HCT116 (cell line): ENCODE measurements around the gene SLC25A42. TPM values are rescaled to one million over a fixed set of nuclear protein-coding genes. Genes with fewer than 3 reads are reported as not detected.

Source experiments
- ATAC-seq: fragments of 200-7000 bp; cut with Tn5 transposase; 2 replicates; pipeline ENCODE4 v1.9.1; 2020; ENCODE audit warnings: mild to moderate bottlenecking, moderate library complexity
- BruUV-seq: library from RNA; stranded (reverse); fragments of 400-500 nt; replicated peaks from 2 replicates; lab custom pipeline; 2021; lab: Mats Ljungman, UMichigan
- CTCF ChIA-PET: fragments of 300-600 bp; sonication (Branson Sonifier 250); formaldehyde crosslinking; loops from one replicate; lab custom pipeline; 2021; ENCODE audit warnings: antibody characterized with exemption; lab: Charles Lee
- POLR2A ChIA-PET: fragments of 300-600, 350-600 bp; sonication (Branson Sonifier 250); formaldehyde crosslinking; loops from one replicate; lab custom pipeline; 2021; ENCODE audit warnings: antibody characterized with exemption; lab: Charles Lee
- RAD21 ChIA-PET, 2 experiments: fragments of 300-600 bp; sonication (Branson Sonifier 250); formaldehyde crosslinking; loops; one replicate each; lab custom pipeline; 2023; ENCODE audit warnings: low total read pairs in 2 of 2; ENCODE audit not compliant: uncharacterized antibody in 2 of 2, unreplicated experiment in 2 of 2, low non-redundant PET in 1 of 2; lab: Charles Lee
- DNase-seq: peaks from one replicate; pipeline ENCODE4 v3.0.0-alpha.2; 2010; ENCODE audit warnings: low read depth, low spot score
- H2AFZ ChIP-seq: fragments of 200-600 bp; shearing (Covaris generic), sonication (generic); 2 replicates; pipeline ENCODE4 v1.6.1; 2017; ENCODE audit warnings: low read depth, mixed run types, mixed read lengths, antibody characterized with exemption, low read length; ENCODE audit not compliant: poor library complexity, severe bottlenecking
- H3K27ac ChIP-seq: 2 replicates; pipeline ENCODE4 v1.5.1; 2012; ENCODE audit warnings: low read depth, low read length
- H3K27me3 ChIP-seq: fragments of 200-600 bp; sonication (generic); 2 replicates; pipeline ENCODE4 v1.6.1; 2016; ENCODE audit warnings: mixed run types, low read length, mixed read lengths; ENCODE audit not compliant: insufficient read depth
- H3K36me3 ChIP-seq, 2 experiments: fragments of 200-500 bp in 1 of 2; fragments of 200-600 bp in 1 of 2; sonication (Bioruptor generic) in 1 of 2; sonication (generic) in 1 of 2; 2 replicates each; pipeline versions ENCODE4 v1.5.1 to v1.6.1; 2014 to 2016; ENCODE audit warnings: low read length in 2 of 2, inconsistent platforms in 1 of 2, mixed read lengths in 1 of 2, mixed run types in 1 of 2; ENCODE audit not compliant: insufficient read depth in 2 of 2, control insufficient read depth in 1 of 2
- H3K4me1 ChIP-seq, 2 experiments: fragments of 200-600 bp in 1 of 2; sonication (generic) in 1 of 2; 2 replicates each; pipeline versions ENCODE4 v1.5.1 to v1.6.1; 2012 to 2017; ENCODE audit warnings: low read length in 2 of 2, inconsistent platforms in 1 of 2, mild to moderate bottlenecking in 1 of 2, mixed read lengths in 1 of 2, mixed run types in 1 of 2, moderate library complexity in 1 of 2; ENCODE audit not compliant: insufficient read depth in 2 of 2, control insufficient read depth in 1 of 2
- H3K4me2 ChIP-seq: fragments of 200-600 bp; sonication (generic); 2 replicates; pipeline ENCODE4 v1.6.1; 2017; ENCODE audit warnings: mixed run types, low read length, mixed read lengths
- H3K4me3 ChIP-seq, 2 experiments: fragments of 200-600 bp in 1 of 2; sonication (generic) in 1 of 2; replicated peaks in 1 of 2; 2 replicates each; pipeline ENCODE4 v1.5.1; 2011 to 2016; ENCODE audit warnings: low read length in 2 of 2, control low read depth in 1 of 2, low read depth in 1 of 2, mild to moderate bottlenecking in 1 of 2, mixed read lengths in 1 of 2, mixed run types in 1 of 2
- H3K79me2 ChIP-seq: fragments of 200-600 bp; sonication (generic); 2 replicates; pipeline ENCODE4 v1.6.1; 2017; ENCODE audit warnings: mild to moderate bottlenecking, mixed run types, low read length, moderate library complexity, mixed read lengths; ENCODE audit not compliant: insufficient read depth
- H3K9ac ChIP-seq: fragments of 200-600 bp; sonication (generic); 2 replicates; pipeline ENCODE4 v1.6.1; 2016; ENCODE audit warnings: low read length, mixed read lengths
- H3K9me2 ChIP-seq: fragments of 200-600 bp; sonication (generic), shearing (Covaris generic); 2 replicates; pipeline ENCODE4 v1.6.1; 2017; ENCODE audit warnings: mixed run types, mild to moderate bottlenecking, moderate library complexity; ENCODE audit not compliant: insufficient read depth
- H3K9me3 ChIP-seq, 2 experiments: fragments of 200-500 bp in 1 of 2; fragments of 200-600 bp in 1 of 2; sonication (Bioruptor generic) in 1 of 2; sonication (generic) in 1 of 2; 2 replicates each; pipeline ENCODE4 v1.6.1; 2014 to 2017; ENCODE audit warnings: low read length in 2 of 2, mixed read lengths in 2 of 2, inconsistent platforms in 1 of 2, low read depth in 1 of 2, mild to moderate bottlenecking in 1 of 2, mixed run types in 1 of 2, moderate library complexity in 1 of 2; ENCODE audit not compliant: control insufficient read depth in 1 of 2, insufficient read depth in 1 of 2
- H4K20me1 ChIP-seq: fragments of 200-600 bp; sonication (generic), shearing (Covaris generic); 2 replicates; pipeline ENCODE4 v1.6.1; 2017; ENCODE audit warnings: mixed run types, mild to moderate bottlenecking, moderate library complexity; ENCODE audit not compliant: insufficient read depth
- CBX3 ChIP-seq: IDR thresholded peaks from 2 replicates; pipeline ENCODE4 v1.6.1; 2012; ENCODE audit warnings: low read depth
- EGR1 ChIP-seq: IDR thresholded peaks from 2 replicates; pipeline ENCODE4 v1.6.1; 2012; ENCODE audit warnings: low read depth
- EZH2phosphoT487 ChIP-seq: fragments of 200-600 bp; IDR thresholded peaks from 2 replicates; pipeline ENCODE4 v1.6.1; 2018; ENCODE audit warnings: antibody characterized with exemption, borderline replicate concordance
- FOSL1 ChIP-seq: IDR thresholded peaks from 2 replicates; pipeline ENCODE4 v1.6.1; 2012; ENCODE audit warnings: low read depth
- JUND ChIP-seq: IDR thresholded peaks from 2 replicates; pipeline ENCODE4 v1.6.1; 2012
- MAX ChIP-seq: IDR thresholded peaks from 2 replicates; pipeline ENCODE4 v1.6.1; 2012
- POLR2A ChIP-seq: IDR thresholded peaks from 2 replicates; pipeline ENCODE4 v1.7.0; 2011; ENCODE audit warnings: borderline replicate concordance; ENCODE audit not compliant: insufficient read depth, insufficient read length; ENCODE audit errors: extremely low read depth
- RAD21 ChIP-seq: IDR thresholded peaks from 2 replicates; pipeline ENCODE4 v1.6.1; 2012; ENCODE audit warnings: low read depth, mild to moderate bottlenecking
- REST ChIP-seq: IDR thresholded peaks from 2 replicates; pipeline ENCODE4 v1.6.1; 2012; ENCODE audit warnings: low read depth
- SIN3A ChIP-seq: IDR thresholded peaks from 2 replicates; pipeline ENCODE4 v1.6.1; 2012; ENCODE audit warnings: low read depth
- SP1 ChIP-seq: IDR thresholded peaks from 2 replicates; pipeline ENCODE4 v1.6.1; 2012; ENCODE audit warnings: low read depth
- SRF ChIP-seq: IDR thresholded peaks from 2 replicates; pipeline ENCODE4 v1.6.1; 2012; ENCODE audit warnings: low read depth
- TCF7L2 ChIP-seq: IDR thresholded peaks from 2 replicates; pipeline ENCODE4 v1.7.0; 2011; ENCODE audit warnings: borderline replicate concordance, inconsistent platforms; ENCODE audit not compliant: insufficient read depth, insufficient read length; ENCODE audit errors: extremely low read depth
- ZBTB33 ChIP-seq: IDR thresholded peaks from 2 replicates; pipeline ENCODE4 v1.6.1; 2011; ENCODE audit warnings: mild to moderate bottlenecking, low read length, moderate library complexity; ENCODE audit not compliant: insufficient replicate concordance; ENCODE audit errors: extremely low read depth
- ZFX ChIP-seq: fragments of 450-650 bp; IDR thresholded peaks from 2 replicates; pipeline ENCODE4 v1.6.1; 2017
- intact Hi-C: fragments of 100-400 bp; cut with micrococcal nuclease; formaldehyde crosslinking; loops from 2 replicates; pipeline ENCODE4 v1.10.0; 2022
- total RNA-seq: library from RNA; stranded (reverse); gene quantifications from one replicate; pipeline ENCODE4 v1.2.1, GENCODE V29; 2021; ENCODE audit not compliant: unreplicated experiment

The SLC25A42 gene
- total RNA-seq, 1 experiment from 2014 or later: 10.2 TPM

- H3K9me3 ChIP-seq: no peaks in the 10 kb centered on the region
- H3K27ac ChIP-seq: no peak overlapping the region
- H3K9me2 ChIP-seq: no peaks in the 10 kb centered on the region
- no peaks in the 10 kb centered on the region for H3K4me1 ChIP-seq
- ChIA-PET POLR2A (no interaction called here), RAD21 (no interaction called here), CTCF (no interaction called here)
- no peaks in the 10 kb centered on the region for H4K20me1 ChIP-seq
- H2AFZ ChIP-seq: no peak overlapping the region
- no peak overlapping the region for H3K9ac ChIP-seq
- TF ChIP-seq SIN3A: no peak
- no peak for TF ChIP-seq TCF7L2
- no peak for TF ChIP-seq FOSL1
- H3K27me3 ChIP-seq: no peaks in the 10 kb centered on the region
- no peak overlapping the region for H3K4me3 ChIP-seq
- no peak overlapping the region for H3K4me2 ChIP-seq
- BruUV-seq: no TSS peak
- intact Hi-C loops: no loop called here
- no peak for ATAC-seq
- no peaks in the 10 kb centered on the region for H3K79me2 ChIP-seq
- no peaks in the 10 kb centered on the region for H3K36me3 ChIP-seq
- DNase-seq: no peak
Observed at GRCh38 chr19:19075126-19075525, 11.3 kb downstream of the SLC25A42 start.

- ATAC-seq: no peak
- Histone ChIP-seq H3K4me3 (no peak overlapping the region), H3K27me3 (no peaks in the 10 kb centered on the region), H4K20me1 (no peaks in the 10 kb centered on the region), H3K4me1 (no peaks in the 10 kb centered on the region), H3K9me2 (no peaks in the 10 kb centered on the region), H3K36me3 (no peaks in the 10 kb centered on the region), H2AFZ (no peak overlapping the region), H3K9ac (no peak overlapping the region), H3K27ac (no peak overlapping the region), H3K4me2 (no peak overlapping the region), H3K79me2 (no peaks in the 10 kb centered on the region), H3K9me3 (no peaks in the 10 kb centered on the region)
- no peak for TF ChIP-seq ZFX
- no peak for TF ChIP-seq SIN3A
- no peak for TF ChIP-seq MAX
- no peak for TF ChIP-seq JUND
- TF ChIP-seq REST: no peak
- no peak for TF ChIP-seq TCF7L2
- no peak for TF ChIP-seq FOSL1
- TF ChIP-seq RAD21: no peak
- no peak for TF ChIP-seq CBX3
- TF ChIP-seq EZH2phosphoT487: no peak
- TF ChIP-seq ZBTB33: no peak
- no peak for TF ChIP-seq POLR2A
- TF ChIP-seq SRF: no peak
- TF ChIP-seq EGR1: no peak
- TF ChIP-seq SP1: no peak
- intact Hi-C loops: no loop called here
- BruUV-seq: no TSS peak
- RAD21 ChIA-PET: no interaction called here
- CTCF ChIA-PET: no interaction called here
- no peak for DNase-seq
- POLR2A ChIA-PET: no interaction called here
Observed at GRCh38 chr19:19076476-19076875, 12.7 kb downstream of the SLC25A42 start.
